ENCODE results near the gene PCDH9.

- TF ChIP-seq CTCF (IDR thresholded peaks at IDR 0.05; ENCODE audit: insufficient read depth, low read length, poor library complexity, severe bottlenecking) (no peak), EZH2phosphoT487 (conservative IDR thresholded peaks at IDR 0.05; ENCODE audit: low read length) (no peak)
Observed at GRCh38 chr13:67123165-67123564, 107.0 kb downstream of the PCDH9 start.

Data from SU-DHL-6 (cell line).